ENCODE data around the gene CXCL17.
"Not testable (repeated sequence)": the region's sequence is repeated elsewhere in the genome, so short reads cannot be mapped to it uniquely, and the experiment has no call there.

CXCL17 gene

GRCh38 chr19:42465827-42466280 is 23.1 kb upstream of the CXCL17 start:
- no peak for DNase-seq (ENCODE audit: low read depth)

- DNase-seq (ENCODE audit: low read depth): no peak
These were observed 19.1 kb upstream of the CXCL17 start for GRCh38 chr19:42461700-42462324.

DNA sequence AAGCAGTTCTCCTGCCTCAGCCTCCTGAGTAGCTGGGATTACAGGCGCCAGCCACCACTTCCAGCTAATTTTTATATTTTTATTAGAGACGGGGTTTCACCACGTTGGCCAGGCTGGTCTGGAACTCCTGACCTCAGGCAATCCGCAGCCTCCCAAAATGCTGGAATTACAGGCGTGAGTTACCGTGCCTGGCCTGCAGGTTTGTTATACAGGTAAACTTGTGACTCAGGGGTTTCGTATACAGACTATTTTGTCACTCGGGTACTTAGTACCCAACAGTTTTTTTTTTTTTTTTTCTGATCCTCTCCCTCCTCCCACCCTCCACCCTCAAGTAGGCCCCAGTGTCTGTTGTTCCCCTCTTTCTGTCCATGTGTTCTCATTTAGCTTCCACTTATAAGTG is 18.5 kb upstream of the CXCL17 start:
- not testable (repeated sequence) for DNase-seq (ENCODE audit: low read depth)

GRCh38 chr19:42459926-42460325 is 17.2 kb upstream of the CXCL17 start:
- no peak for DNase-seq (ENCODE audit: low read depth)

DNA sequence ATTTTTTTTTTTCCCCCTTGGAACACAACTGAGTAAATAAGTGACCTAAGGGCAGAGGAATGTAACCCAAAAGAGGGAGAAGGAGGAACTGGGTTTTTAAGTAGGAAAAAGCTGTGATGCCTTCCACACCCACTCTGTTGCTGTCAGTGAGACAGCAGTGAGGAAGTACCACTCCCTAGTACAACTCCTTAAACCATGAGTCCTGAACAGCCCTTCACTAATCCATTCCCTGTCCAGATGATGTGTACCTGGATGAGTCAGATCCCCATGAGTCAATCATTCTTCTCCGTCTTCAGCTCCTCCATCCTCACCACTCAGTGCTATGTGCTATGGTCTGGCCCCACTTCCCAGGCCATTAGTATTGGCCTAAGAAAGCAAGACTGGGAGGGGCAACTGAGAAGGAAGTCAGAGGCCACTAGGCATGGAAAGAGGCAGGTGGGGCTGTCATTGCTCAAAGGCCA is 12.9 kb upstream of the CXCL17 start:
- no peak for DNase-seq (ENCODE audit: low read depth)

GRCh38 chr19:42455086-42455485 is 12.3 kb upstream of the CXCL17 start:
- DNase-seq (ENCODE audit: low read depth): no peak

- DNase-seq (ENCODE audit: low read depth): no peak
These were observed 9.8 kb upstream of the CXCL17 start for GRCh38 chr19:42452590-42452989.

GRCh38 chr19:42450314-42450934 is 7.7 kb upstream of the CXCL17 start:
- no peak for DNase-seq (ENCODE audit: low read depth)

DNA sequence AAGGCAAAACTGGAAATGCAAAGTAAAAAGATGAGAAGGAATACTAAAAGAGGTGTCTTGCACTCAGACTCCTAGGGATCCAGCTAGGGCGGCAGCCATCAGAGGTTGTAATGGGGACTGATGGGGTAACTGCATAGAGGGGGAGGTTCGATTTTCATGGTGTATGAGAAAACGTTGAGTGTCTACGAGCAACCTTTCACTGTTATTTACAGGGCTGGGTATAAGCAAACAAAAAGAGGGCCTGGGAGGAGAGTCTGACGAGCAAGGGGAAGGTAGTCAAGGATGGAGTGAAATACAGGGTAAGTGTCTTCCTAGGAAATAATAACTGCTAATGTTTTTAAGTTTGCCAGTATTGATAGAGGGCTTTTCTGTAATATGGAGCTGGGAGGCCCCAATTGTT is 5.6 kb upstream of the CXCL17 start:
- not testable (repeated sequence) for DNase-seq (ENCODE audit: low read depth)

DNA sequence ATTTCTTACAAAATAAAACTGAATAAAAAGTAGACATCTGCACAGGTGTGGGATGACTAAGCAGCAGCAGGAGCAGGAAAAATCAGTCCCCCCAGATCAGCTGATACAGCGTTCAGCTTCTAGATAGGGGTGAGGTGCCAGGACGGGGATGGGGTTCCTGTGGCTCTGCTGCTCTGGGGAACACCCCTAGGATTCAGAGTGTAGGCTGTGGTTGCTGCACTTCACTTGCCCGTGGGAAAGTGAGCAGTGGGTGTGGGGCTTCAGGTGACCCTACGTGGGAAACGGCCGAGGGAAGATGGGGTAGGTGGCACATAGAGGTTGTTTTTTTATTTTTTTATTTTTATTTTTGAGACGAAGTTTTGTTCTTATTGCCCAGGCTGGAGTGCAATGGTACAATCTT is 3.2 kb upstream of the CXCL17 start:
- no peak for DNase-seq (ENCODE audit: low read depth)

DNA sequence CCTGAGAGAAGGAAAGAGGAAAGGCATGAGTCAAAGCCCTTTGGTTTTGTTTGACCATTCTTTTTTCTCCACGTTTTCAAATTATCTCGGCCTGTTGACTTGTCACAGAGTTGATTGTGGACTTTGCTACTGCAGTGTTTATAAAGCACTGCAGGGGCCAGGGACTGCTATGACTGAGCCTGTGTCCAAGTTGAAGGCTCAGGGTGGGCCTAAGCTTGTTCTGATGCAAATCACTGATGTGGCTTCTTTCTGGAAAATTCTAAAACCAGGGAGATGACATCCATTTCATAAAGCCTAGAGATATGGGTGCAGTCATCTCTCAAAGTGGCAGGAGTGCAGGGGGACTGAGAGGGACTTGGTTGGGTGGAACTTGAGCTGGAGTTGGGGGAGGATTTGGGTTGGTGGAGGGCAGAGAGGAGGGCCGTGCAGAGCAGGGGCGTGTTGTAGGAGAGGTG is 1.2 kb upstream of the CXCL17 start:
- no peak for DNase-seq (ENCODE audit: low read depth)

- no peak for DNase-seq (ENCODE audit: low read depth)
These were observed 1.7 kb downstream of the CXCL17 start for GRCh38 chr19:42441049-42441445.

DNA sequence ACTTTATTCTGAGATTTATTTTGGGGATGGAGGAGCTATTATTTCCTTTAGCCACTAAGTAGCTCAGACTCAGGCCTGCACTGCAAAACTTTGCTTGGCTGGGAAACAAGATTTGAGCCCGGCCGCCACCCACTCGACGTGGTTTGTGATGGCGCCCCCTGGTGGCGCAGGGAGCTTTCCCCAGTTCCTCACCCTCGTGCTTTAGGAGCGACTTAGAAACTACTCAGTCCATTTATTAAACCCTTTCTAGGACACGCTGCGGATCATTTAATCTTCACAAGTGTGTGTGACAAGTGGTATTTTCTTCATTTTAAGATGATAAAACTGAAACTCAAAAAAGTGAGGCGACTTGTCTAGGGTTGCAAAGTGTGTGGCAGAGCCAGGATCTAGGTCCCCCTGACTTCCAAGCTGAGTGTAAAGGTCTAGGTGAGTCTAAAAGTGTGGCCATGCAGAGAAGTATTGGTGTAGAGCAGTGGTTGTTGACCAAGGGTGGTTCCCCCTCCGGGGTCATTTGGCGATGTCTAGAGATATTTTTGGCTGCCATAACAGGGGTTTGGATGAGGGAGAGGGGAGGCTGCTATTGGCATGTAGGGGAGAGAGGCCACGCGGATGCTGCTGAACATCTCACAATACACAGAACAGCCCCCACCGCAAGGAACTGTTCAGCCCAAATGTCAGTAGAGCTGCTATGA is 2.2 kb downstream of the CXCL17 start:
- no peak for DNase-seq (ENCODE audit: low read depth)

DNA sequence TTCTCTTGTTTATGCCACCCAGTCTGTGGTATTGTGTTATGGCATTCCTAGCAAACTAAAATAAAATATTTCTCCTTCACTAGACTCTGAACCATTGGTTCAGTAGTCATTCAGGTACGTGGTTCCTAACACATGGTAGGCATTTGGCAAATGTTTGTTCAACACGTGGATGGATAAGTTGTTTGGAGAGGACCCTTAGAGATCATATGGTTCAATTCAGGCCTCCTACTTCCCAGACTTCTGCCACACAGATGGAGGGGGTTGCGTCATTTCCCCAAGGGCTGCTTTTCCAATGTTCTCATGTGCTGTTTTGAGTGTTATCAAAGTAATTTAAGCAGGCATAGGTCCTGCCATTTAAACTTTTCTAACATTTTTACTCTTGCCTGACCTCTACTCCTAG is 6.7 kb downstream of the CXCL17 start:
- no peak for DNase-seq (ENCODE audit: low read depth)

DNA sequence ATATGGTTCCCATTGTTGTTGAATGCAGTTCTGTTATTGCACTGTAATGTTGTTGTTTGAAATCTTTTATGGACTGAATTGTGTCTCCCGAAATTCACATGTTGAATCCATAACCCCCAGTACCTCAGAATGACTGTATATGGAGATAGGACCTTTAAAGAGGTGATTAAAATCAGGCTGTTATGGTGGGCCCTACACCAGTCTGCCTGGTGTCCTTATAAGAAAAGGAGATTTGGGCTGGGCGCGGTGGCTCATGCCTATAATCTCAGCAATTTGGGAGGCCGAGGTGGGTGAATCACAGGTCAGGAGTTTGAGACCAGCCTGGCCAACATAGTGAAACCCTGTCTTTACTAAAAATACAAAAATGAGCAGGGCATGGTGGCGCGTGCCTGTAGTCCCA is 7.4 kb downstream of the CXCL17 start:
- no peak for DNase-seq (ENCODE audit: low read depth)

GRCh38 chr19:42433503-42434260 is 9.1 kb downstream of the CXCL17 start:
- no peak for DNase-seq (ENCODE audit: low read depth)

DNA sequence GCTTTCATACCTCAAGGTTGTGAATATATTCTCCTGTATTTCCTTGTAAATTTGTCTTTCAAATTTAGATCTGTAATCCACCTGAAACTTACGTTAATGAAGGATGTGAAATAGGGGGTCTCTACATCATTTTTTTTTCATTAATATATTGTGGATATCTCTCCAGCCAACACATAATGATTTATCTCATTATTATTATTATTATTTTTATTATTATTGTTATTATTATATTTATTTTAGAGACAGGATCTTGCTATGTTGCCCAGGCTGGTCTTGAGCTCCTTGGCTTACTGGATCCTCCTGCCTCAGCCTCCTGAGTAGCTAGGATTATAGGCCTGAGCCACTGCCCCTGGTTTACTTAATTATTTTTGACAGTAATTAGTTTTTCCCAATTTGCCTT is 11.3 kb downstream of the CXCL17 start:
- DNase-seq (ENCODE audit: low read depth): no peak

GRCh38 chr19:42428676-42429075 is 14.1 kb downstream of the CXCL17 start:
- no peak for DNase-seq (ENCODE audit: low read depth)

DNA sequence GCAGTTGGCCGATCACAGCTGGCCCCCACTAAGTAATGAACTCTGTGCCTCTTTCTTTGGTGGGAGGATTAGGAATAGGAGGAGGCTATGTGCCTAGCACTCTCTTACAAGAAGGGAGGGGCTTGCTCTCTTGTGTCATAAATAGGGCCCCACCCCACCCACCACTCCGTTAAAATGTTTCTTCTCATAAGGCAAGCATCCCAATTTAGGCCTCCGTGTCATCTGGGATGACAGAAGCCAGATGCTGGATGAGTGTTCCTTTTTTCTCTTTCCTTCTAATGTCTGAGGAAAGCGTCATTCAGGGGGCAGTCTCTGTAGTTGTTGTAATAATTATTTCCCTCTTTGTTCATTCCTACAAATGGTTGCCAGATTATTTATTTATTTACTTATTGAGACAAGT is 15.4 kb downstream of the CXCL17 start, which contains the start of gene LIPE:
TSS of gene LIPE (minus strand) at position 76 of the 400 bp plus-strand sequence. CDS start 239 bp downstream, outside the sequence.
- DNase-seq (ENCODE audit: low read depth): no peak

DNA sequence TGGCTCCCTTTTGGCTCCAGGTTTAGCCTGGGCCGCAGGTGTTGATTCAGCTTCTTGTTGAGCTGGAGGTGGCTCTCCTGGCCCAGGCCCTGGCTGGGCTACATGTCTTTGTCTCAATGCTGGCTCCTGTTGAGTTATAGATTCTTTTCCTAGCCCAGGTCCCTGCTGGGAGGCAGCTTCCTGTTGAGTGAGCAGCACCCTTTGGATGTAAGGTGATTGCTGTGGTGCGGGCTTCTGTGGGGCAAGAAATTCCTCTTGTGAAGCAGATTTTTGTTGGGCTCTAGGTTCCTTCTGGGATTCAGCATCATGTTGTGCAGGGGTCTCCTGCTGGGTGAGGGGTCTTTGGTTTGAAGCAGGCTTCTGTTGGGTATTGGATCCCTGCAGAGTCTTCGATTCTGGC is 16.1 kb downstream of the CXCL17 start:
- DNase-seq (ENCODE audit: low read depth): no peak

- DNase-seq (ENCODE audit: low read depth): no peak
These were observed 18.0 kb downstream of the CXCL17 start for GRCh38 chr19:42424712-42425131.

DNA sequence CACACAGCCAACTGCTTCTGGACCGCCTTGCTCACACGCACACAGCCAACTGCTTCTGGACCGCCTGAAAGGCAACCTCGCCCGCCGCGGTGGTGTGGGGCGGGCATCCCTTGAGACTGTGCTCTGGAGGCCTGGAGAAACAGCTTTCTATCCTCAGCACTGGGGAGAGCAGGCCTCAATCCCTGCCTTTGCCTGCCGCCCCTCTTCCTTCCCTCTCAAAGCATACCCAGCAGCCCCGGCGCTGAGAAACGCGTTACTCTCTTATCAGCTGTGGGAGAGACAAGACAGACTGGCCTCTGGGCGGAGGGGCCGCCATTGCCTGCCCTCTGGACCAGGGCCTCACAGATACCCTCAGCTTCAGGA is 18.4 kb downstream of the CXCL17 start:
- no peak for DNase-seq (ENCODE audit: low read depth)

Measured in GM04503 (cell line).